CD4-positive, alpha-beta T cell (primary cell): ENCODE results near the gene SERPINE3. TPM values are rescaled to one million over a fixed set of nuclear protein-coding genes. Genes with fewer than 3 reads are reported as not detected.

Experiments
- ATAC-seq: fragments of 200-7000 bp; cut with Tn5 transposase; one replicate; pipeline ENCODE4 v1.10.0; 2022; ENCODE audit warnings: mild to moderate bottlenecking; ENCODE audit not compliant: poor library complexity
- CTCF ChIA-PET: fragments of 350-600 bp; sonication (Branson Sonifier 250); formaldehyde crosslinking; loops from one replicate; lab custom pipeline; 2021; ENCODE audit warnings: antibody characterized with exemption, inconsistent platforms; lab: Charles Lee
- POLR2A ChIA-PET: fragments of 350-600 bp; sonication (Branson Sonifier 250); formaldehyde crosslinking; loops from one replicate; lab custom pipeline; 2021; ENCODE audit warnings: antibody characterized with exemption, inconsistent platforms; lab: Charles Lee
- DNase-seq, 14 experiments: peaks; one replicate each; pipeline ENCODE4 v3.0.0-alpha.2; 2013 to 2020; ENCODE audit warnings: mixed read lengths in 2 of 14
- H3K27ac ChIP-seq, 2 donors: one replicate each; pipeline versions ENCODE4 v1.5.1 to v1.7.0; 2013; ENCODE audit warnings: low read length in 2 of 2, low read depth in 1 of 2, mild to moderate bottlenecking in 1 of 2
- H3K27me3 ChIP-seq, 2 experiments: 1 replicate in 1 of 2; 2 replicates in 1 of 2; pipeline versions ENCODE4 v1.6.1 to v1.7.0; 2013; ENCODE audit warnings: low read length in 2 of 2, control low read depth in 1 of 2, mild to moderate bottlenecking in 1 of 2, moderate library complexity in 1 of 2; ENCODE audit not compliant: insufficient read depth in 2 of 2, control insufficient read depth in 1 of 2
- H3K36me3 ChIP-seq: one replicate; pipeline ENCODE4 v1.6.1; 2013; ENCODE audit warnings: low read length, control low read depth; ENCODE audit not compliant: insufficient read depth
- H3K4me1 ChIP-seq: one replicate; pipeline ENCODE4 v1.6.1; 2013; ENCODE audit warnings: low read length, control low read depth; ENCODE audit not compliant: insufficient read depth
- H3K4me3 ChIP-seq: one replicate; pipeline ENCODE4 v1.5.1; 2013; ENCODE audit warnings: mild to moderate bottlenecking, low read length, moderate library complexity
- H3K9me3 ChIP-seq, 2 experiments: 1 replicate in 1 of 2; 2 replicates in 1 of 2; pipeline versions ENCODE4 v1.6.1 to v1.7.0; 2013; ENCODE audit warnings: low read length in 2 of 2, mild to moderate bottlenecking in 2 of 2, control low read depth in 1 of 2, moderate library complexity in 1 of 2; ENCODE audit not compliant: control insufficient read depth in 1 of 2, insufficient read depth in 1 of 2
- H3K27ac Mint-ChIP-seq: one replicate; pipeline ENCODE4 v1.8.0; 2020; ENCODE audit warnings: mixed read lengths
- H3K27me3 Mint-ChIP-seq: one replicate; pipeline ENCODE4 v1.8.0; 2021; ENCODE audit warnings: mixed read lengths
- H3K36me3 Mint-ChIP-seq: one replicate; pipeline ENCODE4 v1.8.0; 2021; ENCODE audit warnings: low read depth, mixed read lengths
- H3K4me1 Mint-ChIP-seq: one replicate; pipeline ENCODE4 v1.8.0; 2021; ENCODE audit warnings: low read depth, mixed read lengths
- H3K4me3 Mint-ChIP-seq: one replicate; pipeline ENCODE4 v1.8.0; 2020; ENCODE audit warnings: mild to moderate bottlenecking, mixed read lengths
- H3K9me3 Mint-ChIP-seq: one replicate; pipeline ENCODE4 v1.8.0; 2020; ENCODE audit warnings: mixed read lengths
- CTCF ChIP-seq: fragments of 200-600 bp; IDR thresholded peaks from one replicate; pipeline ENCODE4 v1.8.0; 2022; ENCODE audit warnings: antibody characterized with exemption, mild to moderate bottlenecking
- intact Hi-C, 2 experiments: fragments of 100-400 bp; cut with DNase I in 1 of 2; cut with micrococcal nuclease in 1 of 2; formaldehyde crosslinking; loops; one replicate each; pipeline versions ENCODE4 v1.15.1 to v1.9.0; 2023 to 2025; cut with DNase I, micrococcal nuclease
- microRNA-seq: library from miRNA; unstranded; fragments of <30 nt; microRNA quantifications from one replicate; pipeline ENCODE4 v1.2.0, GENCODE V29; 2021; ENCODE audit warnings: borderline microRNAs expressed, borderline replicate concordance
- total RNA-seq, 174 experiments: library from RNA in 2 of 174; stranded (reverse) in 2 of 174; gene quantifications; one replicate each; pipeline ENCODE4 v1.2.3 and lab custom pipeline; 2021 to 2026

SERPINE3 gene
- total RNA-seq, 2 experiments from 2014 or later = not detected

- Mint-ChIP-seq H3K27ac (peak overlapping the region; percentile 32), H3K27me3 (no peaks in the 10 kb centered on the region), H3K9me3 (no peaks in the 10 kb centered on the region), H3K36me3 (peaks cover 39% of the 10 kb centered on the region), H3K4me3 (no peak overlapping the region), H3K4me1 (peaks cover 69% of the 10 kb centered on the region)
- Histone ChIP-seq H3K4me3 (no peak overlapping the region), H3K36me3 (peaks cover 3% of the 10 kb centered on the region), H3K9me3 (no peaks in the 10 kb centered on the region), H3K27me3 (no peaks in the 10 kb centered on the region), H3K27ac (no peak overlapping the region), H3K4me1 (peaks cover 5% of the 10 kb centered on the region)
- ChIA-PET CTCF (no interaction called here), POLR2A (interaction anchor here (0.7 kb wide), 1 partner anchor 719 kb away, joined by 3 read pairs; no protein-coding TSS in a partner anchor)
- DNase-seq (no peak), ATAC-seq (no peak)
- intact Hi-C loops = loop anchor here in 1 of 2 experiments (10.0 kb wide), 1 partner anchor 1113 kb away; no protein-coding TSS in a partner anchor
- no peak for TF ChIP-seq CTCF
Measured at GRCh38 chr13:51397262-51397941, 57.9 kb downstream of the SERPINE3 start.

GRCh38 chr13:51405176-51405575 lies 65.7 kb downstream of the SERPINE3 start:
- DNase-seq = no peak
- ATAC-seq = no peak
- intact Hi-C loops = no loop called here
- Mint-ChIP-seq H3K4me3 (no peak overlapping the region), H3K27ac (no peak overlapping the region), H3K4me1 (peaks cover 79% of the 10 kb centered on the region), H3K27me3 (no peaks in the 10 kb centered on the region), H3K9me3 (no peaks in the 10 kb centered on the region), H3K36me3 (peaks cover 63% of the 10 kb centered on the region)
- H3K36me3 ChIP-seq = peaks cover 14% of the 10 kb centered on the region
- no peak overlapping the region for H3K27ac ChIP-seq
- H3K27me3 ChIP-seq = no peaks in the 10 kb centered on the region
- H3K4me3 ChIP-seq = no peak overlapping the region
- CTCF ChIA-PET = no interaction called here
- no peaks in the 10 kb centered on the region for H3K9me3 ChIP-seq
- TF ChIP-seq CTCF = no peak
- no peaks in the 10 kb centered on the region for H3K4me1 ChIP-seq
- POLR2A ChIA-PET = no interaction called here

GRCh38 chr13:51412431-51412830 lies 72.9 kb downstream of the SERPINE3 start:
- intact Hi-C loops = no loop called here
- CTCF ChIA-PET = no interaction called here
- no peak for TF ChIP-seq CTCF

More at GRCh38 chr13:51412431-51412830, 72.9 kb downstream of the SERPINE3 start:
- Histone ChIP-seq H3K4me1 (no peaks in the 10 kb centered on the region), H3K27ac (no peak overlapping the region), H3K27me3 (no peaks in the 10 kb centered on the region), H3K9me3 (no peaks in the 10 kb centered on the region), H3K36me3 (peaks cover 26% of the 10 kb centered on the region), H3K4me3 (no peak overlapping the region)
- POLR2A ChIA-PET = no interaction called here
- Mint-ChIP-seq H3K36me3 (peaks cover 79% of the 10 kb centered on the region), H3K27me3 (no peaks in the 10 kb centered on the region), H3K27ac (no peak overlapping the region), H3K4me3 (no peak overlapping the region), H3K4me1 (peaks cover 70% of the 10 kb centered on the region), H3K9me3 (peaks cover 10% of the 10 kb centered on the region)
- DNase-seq = no peak
- no peak for ATAC-seq

Small RNA genes within 50 kb of the gene (microRNA-seq; reads per million reads assigned to microRNA genes)
- not detected for gene MIR5693

Other genes with a start within 250 kb of the SERPINE3 start
- gene C13orf42, start 228.4 kb upstream of the SERPINE3 start, total RNA-seq = not detected
- gene FAM124A, start 117.3 kb upstream of the SERPINE3 start, total RNA-seq = not detected
- 10 to 100 TPM; 40.8 to 45.8 TPM for gene INTS6, start 113.3 kb downstream of the SERPINE3 start, total RNA-seq
- gene WDFY2, start 244.8 kb downstream of the SERPINE3 start, total RNA-seq = 10 to 100 TPM; 21.4 to 21.9 TPM